ENCODE results near the gene NCS1. TPM values are rescaled to one million over a fixed set of nuclear protein-coding genes. Genes with fewer than 3 reads are reported as not detected.

NCS1 gene
- total and polyA plus RNA-seq, 9 of the 15 experiments (the other 6 are each of a cell fraction or from before 2014, with no cell fraction given) = 0.28 to 27.0 (median 9.6) TPM

DNA sequence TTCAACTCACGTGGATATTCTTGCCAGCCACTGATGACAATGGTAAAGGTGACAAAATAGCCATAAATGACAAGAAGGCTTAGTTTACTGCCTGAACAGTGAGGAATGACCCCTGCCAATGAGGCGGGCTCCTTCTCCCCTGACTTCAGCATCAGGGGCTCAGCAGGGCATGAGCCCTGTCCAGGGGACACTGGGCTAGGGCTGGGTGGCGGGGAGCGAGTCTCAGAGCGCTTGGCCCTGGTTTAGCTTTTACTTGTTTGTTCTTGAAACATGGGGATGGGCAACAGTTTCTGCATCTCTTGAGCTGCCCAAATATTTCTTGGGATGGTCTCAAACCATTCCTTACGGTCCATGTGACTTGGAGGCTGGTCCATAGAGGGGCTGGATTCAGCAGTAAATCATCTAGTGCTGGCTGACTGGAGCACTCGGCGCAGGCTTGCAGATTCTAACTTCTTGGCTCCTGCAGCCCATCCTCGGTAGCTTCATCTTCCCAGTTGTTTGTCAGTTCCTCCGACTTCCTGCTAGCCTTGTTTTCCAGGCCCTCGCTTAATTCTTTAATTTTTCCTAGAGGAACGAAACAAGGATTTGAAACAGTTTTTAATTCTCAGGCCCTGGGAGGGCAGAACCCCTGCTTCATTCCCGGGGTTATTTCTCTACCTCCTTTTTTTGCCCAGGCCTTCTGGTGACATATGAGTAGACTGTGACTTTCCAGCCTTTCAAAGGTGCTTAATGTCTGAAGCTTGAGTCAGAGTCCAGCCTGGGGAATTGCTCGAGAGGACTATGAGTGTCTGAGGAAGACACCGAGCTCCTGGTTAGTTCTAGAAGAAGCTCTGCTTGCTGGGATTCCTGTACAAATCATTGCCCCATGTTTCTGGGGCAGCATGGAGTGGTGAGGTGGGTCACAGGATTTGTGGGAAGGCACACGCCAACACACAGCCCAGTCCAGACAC is 88.9 kb downstream of the NCS1 start:
- Histone ChIP-seq H2AFZ (ENCODE audit: low read depth, low read length) (no peak overlapping the region), H3K9me1 (ENCODE audit: control insufficient read depth, insufficient read depth, low read length) (no peaks in the 10 kb centered on the region), H4K20me1 (replicated peaks; ENCODE audit: control insufficient read depth, insufficient read depth, low read length) (no peaks in the 10 kb centered on the region), H3K4me3 (no peak overlapping the region), H3K4me2 (ENCODE audit: insufficient read depth, low read length) (no peak overlapping the region), H3K9me3 (replicated peaks; ENCODE audit: control insufficient read depth, insufficient read depth, low read depth, low read length) (no peaks in the 10 kb centered on the region), H3K27me3 (ENCODE audit: control insufficient read depth in 2 of 2, insufficient read depth in 2 of 2, low read length in 2 of 2) (peaks cover 46 to 52% of the 10 kb centered on the region in 2 experiments; a peak in 4 of 5 replicates), H3K4me1 (replicated peaks in 1 of 2; ENCODE audit: control insufficient read depth in 2 of 2, insufficient read depth in 2 of 2, low read length in 2 of 2) (peaks cover 0 to 9% of the 10 kb centered on the region in 2 experiments; a peak in 2 of 5 replicates), H3K36me3 (ENCODE audit: control insufficient read depth, insufficient read depth, low read length) (no peaks in the 10 kb centered on the region), H3K9ac (ENCODE audit: insufficient read depth in 1 of 2, low read depth in 2 of 2, low read length in 2 of 2) (no peak overlapping the region), H3K79me2 (ENCODE audit: control insufficient read depth, insufficient read depth, low read length) (no peaks in the 10 kb centered on the region), H3K27ac (ENCODE audit: extremely low read depth, low read depth, low read length) (no peak overlapping the region)
- ChIA-PET POLR2A (interaction anchor here (0.6 kb wide), 1 partner anchor 17 kb away, joined by 3 read pairs; no protein-coding TSS in a partner anchor), CTCF (ENCODE audit: low intra/inter-chr PET ratio) (no interaction called here)
- BruUV-seq (replicated peaks) = no TSS peak
- in situ Hi-C loops (cut with MboI) = no loop called here
- FAIRE-seq (no peak), ATAC-seq (no peak), DNase-seq (ENCODE audit: extremely low read depth in 1 of 4, low spot score in 3 of 4) (no peak)
- 2% methylated on average over 16 of the region's 16 CpGs for WGBS (ENCODE audit: insufficient coverage, low coverage, missing lambda C conversion rate)
- intact Hi-C loops (cut with micrococcal nuclease) = no loop called here
- no peak for TF ChIP-seq ZNF197 (CRISPR knock-in tag; IDR thresholded peaks at IDR 0.05; ENCODE audit: low read depth)
- TF ChIP-seq, protein P1, sequence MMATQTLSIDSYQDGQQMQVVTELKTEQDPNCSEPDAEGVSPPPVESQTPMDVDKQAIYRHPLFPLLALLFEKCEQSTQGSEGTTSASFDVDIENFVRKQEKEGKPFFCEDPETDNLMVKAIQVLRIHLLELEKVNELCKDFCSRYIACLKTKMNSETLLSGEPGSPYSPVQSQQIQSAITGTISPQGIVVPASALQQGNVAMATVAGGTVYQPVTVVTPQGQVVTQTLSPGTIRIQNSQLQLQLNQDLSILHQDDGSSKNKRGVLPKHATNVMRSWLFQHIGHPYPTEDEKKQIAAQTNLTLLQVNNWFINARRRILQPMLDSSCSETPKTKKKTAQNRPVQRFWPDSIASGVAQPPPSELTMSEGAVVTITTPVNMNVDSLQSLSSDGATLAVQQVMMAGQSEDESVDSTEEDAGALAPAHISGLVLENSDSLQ (IDR thresholded peaks at IDR 0.05) = 0 out of 2 replicates have a peak, but pooled peaks have one; percentile 16
- TF ChIP-seq, protein P2, sequence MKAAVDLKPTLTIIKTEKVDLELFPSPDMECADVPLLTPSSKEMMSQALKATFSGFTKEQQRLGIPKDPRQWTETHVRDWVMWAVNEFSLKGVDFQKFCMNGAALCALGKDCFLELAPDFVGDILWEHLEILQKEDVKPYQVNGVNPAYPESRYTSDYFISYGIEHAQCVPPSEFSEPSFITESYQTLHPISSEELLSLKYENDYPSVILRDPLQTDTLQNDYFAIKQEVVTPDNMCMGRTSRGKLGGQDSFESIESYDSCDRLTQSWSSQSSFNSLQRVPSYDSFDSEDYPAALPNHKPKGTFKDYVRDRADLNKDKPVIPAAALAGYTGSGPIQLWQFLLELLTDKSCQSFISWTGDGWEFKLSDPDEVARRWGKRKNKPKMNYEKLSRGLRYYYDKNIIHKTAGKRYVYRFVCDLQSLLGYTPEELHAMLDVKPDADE (conservative IDR thresholded peaks at IDR 0.05; ENCODE audit: control insufficient read depth, low read depth, low read length) = no peak

All from K562 (cell line).